ENCODE results near the gene NXT2. TPM values are rescaled to one million over a fixed set of nuclear protein-coding genes. Genes with fewer than 3 reads are reported as not detected.

The NXT2 gene
- total RNA-seq, 4 donors from 2014 or later = 5.4 to 12.8 (median 10.4) TPM

DNA sequence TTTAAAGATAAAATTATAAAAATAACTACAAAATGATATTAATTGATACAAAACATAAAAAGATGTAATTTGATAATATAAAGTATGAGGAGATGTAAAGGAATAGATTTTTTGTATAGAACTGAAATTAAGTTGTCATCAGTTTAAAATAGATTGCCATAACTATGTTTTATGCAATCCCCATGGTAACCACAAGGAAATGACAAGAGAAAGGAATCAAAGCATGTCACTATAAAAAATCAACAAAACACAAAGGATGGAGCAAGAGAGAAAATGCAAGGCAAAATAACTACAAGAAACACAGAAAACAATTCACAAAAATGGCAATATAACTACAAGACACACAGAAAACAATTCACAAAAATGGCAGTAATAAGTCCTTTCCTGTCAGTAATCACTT is 27.7 kb upstream of the NXT2 start:
- Histone ChIP-seq H3K4me1 (no peaks in the 10 kb centered on the region), H3K36me3 (no peaks in the 10 kb centered on the region), H3K9me3 (no peaks in the 10 kb centered on the region), H3K4me3 (no peak overlapping the region), H3K27ac (no peak overlapping the region), H3K27me3 (no peaks in the 10 kb centered on the region)
- DNase-seq (ENCODE audit: low spot score in 2 of 2) = no peak
- TF ChIP-seq EP300 (IDR thresholded peaks at IDR 0.05) = no peak
- TF ChIP-seq, protein P1, sequence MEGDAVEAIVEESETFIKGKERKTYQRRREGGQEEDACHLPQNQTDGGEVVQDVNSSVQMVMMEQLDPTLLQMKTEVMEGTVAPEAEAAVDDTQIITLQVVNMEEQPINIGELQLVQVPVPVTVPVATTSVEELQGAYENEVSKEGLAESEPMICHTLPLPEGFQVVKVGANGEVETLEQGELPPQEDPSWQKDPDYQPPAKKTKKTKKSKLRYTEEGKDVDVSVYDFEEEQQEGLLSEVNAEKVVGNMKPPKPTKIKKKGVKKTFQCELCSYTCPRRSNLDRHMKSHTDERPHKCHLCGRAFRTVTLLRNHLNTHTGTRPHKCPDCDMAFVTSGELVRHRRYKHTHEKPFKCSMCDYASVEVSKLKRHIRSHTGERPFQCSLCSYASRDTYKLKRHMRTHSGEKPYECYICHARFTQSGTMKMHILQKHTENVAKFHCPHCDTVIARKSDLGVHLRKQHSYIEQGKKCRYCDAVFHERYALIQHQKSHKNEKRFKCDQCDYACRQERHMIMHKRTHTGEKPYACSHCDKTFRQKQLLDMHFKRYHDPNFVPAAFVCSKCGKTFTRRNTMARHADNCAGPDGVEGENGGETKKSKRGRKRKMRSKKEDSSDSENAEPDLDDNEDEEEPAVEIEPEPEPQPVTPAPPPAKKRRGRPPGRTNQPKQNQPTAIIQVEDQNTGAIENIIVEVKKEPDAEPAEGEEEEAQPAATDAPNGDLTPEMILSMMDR (IDR thresholded peaks at IDR 0.05) = no peak

DNA sequence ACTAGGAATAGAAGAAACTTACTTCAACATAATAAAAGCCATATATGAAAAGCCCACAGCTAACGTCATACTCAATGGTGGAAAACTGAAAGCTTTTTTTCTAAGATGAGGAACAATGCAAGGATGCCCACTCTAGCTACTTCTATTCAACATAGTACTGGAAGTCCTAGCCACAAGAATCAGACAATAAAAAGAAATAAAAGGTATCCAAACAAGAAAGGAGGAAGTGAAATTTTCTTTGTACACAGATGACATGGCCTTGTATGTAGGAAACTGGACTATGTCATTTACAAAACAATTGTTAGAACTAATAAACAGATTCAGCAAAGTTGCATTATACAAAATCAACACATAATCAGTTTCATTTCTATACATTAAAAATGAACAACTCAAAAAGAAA is 25.5 kb upstream of the NXT2 start:
- 64% methylated on average over 1 of the region's 1 CpG for WGBS
- no peak for DNase-seq (ENCODE audit: low spot score in 2 of 2)

DNA sequence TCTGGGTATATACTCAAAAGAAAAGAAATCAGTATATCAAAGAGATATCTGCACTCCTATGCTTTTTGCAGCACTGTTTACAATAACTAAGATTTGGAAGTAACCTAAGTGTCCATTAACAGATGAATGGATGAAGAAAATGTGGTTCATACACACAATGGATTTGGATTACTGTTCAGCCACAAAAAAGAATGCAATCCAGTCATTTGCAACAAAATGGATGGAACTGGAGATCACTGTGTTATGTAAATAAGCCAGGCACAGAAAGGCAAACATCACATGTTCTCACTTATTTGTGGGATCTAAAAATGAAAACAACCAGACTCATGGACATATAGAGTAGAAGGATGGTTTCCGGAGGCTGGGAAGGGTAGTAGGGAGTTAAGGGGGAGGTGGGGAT is 17.6 kb upstream of the NXT2 start:
- Histone ChIP-seq H3K9me3 (no peaks in the 10 kb centered on the region), H3K27ac (no peak overlapping the region), H3K27me3 (no peaks in the 10 kb centered on the region), H3K4me3 (no peak overlapping the region), H3K4me1 (no peaks in the 10 kb centered on the region), H3K36me3 (no peaks in the 10 kb centered on the region)
- DNase-seq (ENCODE audit: low spot score in 2 of 2) = no peak
- no peak for TF ChIP-seq EP300 (IDR thresholded peaks at IDR 0.05)
- no peak for TF ChIP-seq POLR2AphosphoS5 (IDR thresholded peaks at IDR 0.05)
- no peak for TF ChIP-seq POLR2A (IDR thresholded peaks at IDR 0.05)
- TF ChIP-seq, protein P1 (IDR thresholded peaks at IDR 0.05) = no peak
- WGBS = 88% methylated on average over 1 of the region's 1 CpG

More for the DNA sequence above, 25.5 kb upstream of the NXT2 start:
- no peaks in the 10 kb centered on the region for H3K9me3 ChIP-seq
- H3K4me1 ChIP-seq = no peaks in the 10 kb centered on the region
- no peak overlapping the region for H3K27ac ChIP-seq
- TF ChIP-seq POLR2AphosphoS5 (IDR thresholded peaks at IDR 0.05) (no peak), POLR2A (IDR thresholded peaks at IDR 0.05) (no peak)
- H3K4me3 ChIP-seq = no peak overlapping the region
- H3K36me3 ChIP-seq = no peaks in the 10 kb centered on the region
- H3K27me3 ChIP-seq = no peaks in the 10 kb centered on the region

DNA sequence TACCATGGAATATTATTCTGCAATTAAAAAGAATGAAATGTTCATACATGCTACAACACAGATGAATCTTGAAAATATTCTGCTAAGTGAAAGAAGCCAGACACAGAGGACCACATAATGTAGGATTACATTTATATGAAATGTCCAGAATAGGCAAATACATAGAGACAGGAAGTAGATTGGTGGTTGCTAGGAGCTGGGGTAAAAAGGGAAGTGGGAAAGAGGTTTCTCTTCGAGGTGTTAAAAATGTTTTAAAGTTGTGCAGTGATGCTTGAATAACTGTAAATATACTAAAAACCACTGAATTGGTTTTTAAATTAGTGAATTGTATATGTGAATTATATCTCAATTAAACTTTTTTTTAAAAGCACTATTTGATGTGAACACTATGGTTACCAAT is 3.6 kb upstream of the NXT2 start:
- no peak for TF ChIP-seq EP300 (IDR thresholded peaks at IDR 0.05)
- TF ChIP-seq POLR2A (IDR thresholded peaks at IDR 0.05) = no peak
- TF ChIP-seq, protein P1 (IDR thresholded peaks at IDR 0.05) = no peak
- TF ChIP-seq POLR2AphosphoS5 (IDR thresholded peaks at IDR 0.05) = no peak
- Histone ChIP-seq H3K9me3 (no peaks in the 10 kb centered on the region), H3K4me3 (no peak overlapping the region), H3K36me3 (no peaks in the 10 kb centered on the region), H3K27ac (no peak overlapping the region), H3K27me3 (no peaks in the 10 kb centered on the region), H3K4me1 (peaks cover 9% of the 10 kb centered on the region)
- DNase-seq (ENCODE audit: low spot score in 2 of 2) = no peak
- WGBS = 47% methylated on average over 1 of the region's 1 CpG

DNA sequence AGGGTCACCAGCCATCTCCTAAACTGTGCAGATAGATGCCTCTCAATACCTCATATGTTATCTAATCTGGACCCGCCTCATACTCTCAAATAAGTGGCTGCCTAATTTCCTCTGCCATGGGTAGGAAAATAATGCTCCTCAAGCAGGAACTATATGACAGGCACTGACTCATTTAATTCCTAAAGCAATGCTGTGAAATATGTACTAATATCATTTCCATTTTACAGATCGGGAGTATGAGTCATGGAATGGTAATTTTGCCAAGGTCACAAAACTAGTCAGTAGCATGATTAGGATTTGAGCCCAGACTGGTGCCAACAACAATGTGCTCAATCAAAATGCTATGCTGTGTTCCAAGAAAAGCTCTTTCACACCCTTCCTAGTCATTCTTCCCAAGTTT is 3.0 kb upstream of the NXT2 start:
- no peak overlapping the region for H3K27ac ChIP-seq
- H3K4me1 ChIP-seq = peaks cover 9% of the 10 kb centered on the region
- H3K27me3 ChIP-seq = no peaks in the 10 kb centered on the region
- no peaks in the 10 kb centered on the region for H3K9me3 ChIP-seq
- no peak for DNase-seq (ENCODE audit: low spot score in 2 of 2)
- 48% methylated on average over 2 of the region's 2 CpGs for WGBS
- no peak overlapping the region for H3K4me3 ChIP-seq
- no peaks in the 10 kb centered on the region for H3K36me3 ChIP-seq
- TF ChIP-seq POLR2A (IDR thresholded peaks at IDR 0.05) (no peak), EP300 (IDR thresholded peaks at IDR 0.05) (no peak), POLR2AphosphoS5 (IDR thresholded peaks at IDR 0.05) (no peak)
- TF ChIP-seq, protein P1 (IDR thresholded peaks at IDR 0.05) = no peak

DNA sequence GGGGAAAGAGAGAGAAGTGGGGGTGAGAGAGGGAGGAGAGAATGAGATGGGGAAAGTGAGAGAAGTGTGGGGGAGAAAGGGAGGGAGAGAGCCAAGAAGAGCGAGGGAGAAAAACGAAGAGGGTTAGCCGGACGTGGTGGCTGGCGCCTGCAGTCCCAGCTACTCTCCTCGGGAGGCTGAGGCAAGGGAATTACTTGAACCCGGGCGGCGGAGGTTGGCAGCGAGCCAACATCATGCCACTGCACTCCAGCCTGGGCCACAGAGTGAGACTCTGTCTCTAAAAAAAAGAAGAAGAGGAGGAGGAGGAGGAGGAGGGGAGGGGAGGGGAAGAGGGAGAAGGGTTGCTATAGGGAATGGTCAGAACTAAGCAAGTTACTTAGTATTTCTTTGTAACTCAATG is 1.7 kb upstream of the NXT2 start:
- peaks cover 9% of the 10 kb centered on the region for H3K4me1 ChIP-seq
- 74% methylated on average over 10 of the region's 10 CpGs for WGBS
- DNase-seq (ENCODE audit: low spot score in 2 of 2) = no peak
- TF ChIP-seq POLR2A (IDR thresholded peaks at IDR 0.05) (no peak), POLR2AphosphoS5 (IDR thresholded peaks at IDR 0.05) (no peak), EP300 (IDR thresholded peaks at IDR 0.05) (no peak)
- TF ChIP-seq, protein P1 (IDR thresholded peaks at IDR 0.05) = no peak
- no peaks in the 10 kb centered on the region for H3K9me3 ChIP-seq
- no peaks in the 10 kb centered on the region for H3K27me3 ChIP-seq
- H3K36me3 ChIP-seq = no peaks in the 10 kb centered on the region
- no peak overlapping the region for H3K27ac ChIP-seq
- no peak overlapping the region for H3K4me3 ChIP-seq

Data from suprapubic skin (tissue), 4 donors.